WTC11 (cell line): ENCODE data around the gene ASNSD1. TPM values are rescaled to one million over a fixed set of nuclear protein-coding genes. Genes with fewer than 3 reads are reported as not detected.
A peak's percentile ranks its signal among the peaks of the same experiment; 100 is the strongest.

Source experiments
- ATAC-seq: fragments of 200-7000 bp; cut with Tn5 transposase; 2 replicates; pipeline ENCODE4 v1.10.0; 2021; ENCODE audit warnings: mild to moderate bottlenecking, moderate library complexity
- CTCF ChIA-PET: fragments of 300-600 bp; sonication (Branson Sonifier 250); formaldehyde crosslinking; loops from one replicate; lab custom pipeline; 2021; ENCODE audit warnings: antibody characterized with exemption; lab: Charles Lee
- POLR2A ChIA-PET: fragments of 350-600 bp; sonication (Branson Sonifier 250); formaldehyde crosslinking; loops from one replicate; lab custom pipeline; 2021; ENCODE audit warnings: antibody characterized with exemption; lab: Charles Lee
- DNase-seq: peaks from one replicate; pipeline ENCODE4 v3.0.0; 2021; ENCODE audit warnings: low spot score
- H3K27ac Mint-ChIP-seq: 2 replicates; pipeline ENCODE4 v1.8.0; 2021; ENCODE audit warnings: mixed read lengths
- H3K27me3 Mint-ChIP-seq: 2 replicates; pipeline ENCODE4 v1.8.0; 2021; ENCODE audit warnings: low read depth, mild to moderate bottlenecking, moderate library complexity, mixed read lengths
- H3K36me3 Mint-ChIP-seq: 2 replicates; pipeline ENCODE4 v1.8.0; 2021; ENCODE audit warnings: mixed read lengths
- H3K4me1 Mint-ChIP-seq: 2 replicates; pipeline ENCODE4 v1.8.0; 2022; ENCODE audit warnings: mixed read lengths
- H3K4me3 Mint-ChIP-seq: 2 replicates; pipeline ENCODE4 v1.8.0; 2021; ENCODE audit warnings: mild to moderate bottlenecking, moderate library complexity, mixed read lengths
- H3K9me3 Mint-ChIP-seq: 2 replicates; pipeline ENCODE4 v1.8.0; 2021; ENCODE audit warnings: mixed read lengths
- ARID4B ChIP-seq: sonication (generic); formaldehyde crosslinking; IDR thresholded peaks from 2 replicates; pipeline ENCODE4 v1.8.0; 2023; ENCODE audit warnings: missing genetic modification reagents, mild to moderate bottlenecking, borderline replicate concordance
- ATF3 ChIP-seq: sonication (generic); formaldehyde crosslinking; conservative IDR thresholded peaks from 2 replicates; pipeline ENCODE4 v1.8.1; 2022; ENCODE audit warnings: mild to moderate bottlenecking, missing genetic modification reagents
- E2F4 ChIP-seq: sonication (generic); formaldehyde crosslinking; IDR thresholded peaks from 2 replicates; pipeline ENCODE4 v1.8.1; 2022; ENCODE audit warnings: low read depth, mild to moderate bottlenecking, moderate library complexity, missing genetic modification reagents, borderline replicate concordance
- E2F5 ChIP-seq: sonication (generic); formaldehyde crosslinking; IDR thresholded peaks from 2 replicates; pipeline ENCODE4 v1.8.1; 2022; ENCODE audit warnings: mild to moderate bottlenecking, moderate library complexity, missing genetic modification reagents
- ELF4 ChIP-seq: sonication (generic); formaldehyde crosslinking; IDR thresholded peaks from 2 replicates; pipeline ENCODE4 v1.8.1; 2022; ENCODE audit warnings: low read depth, mild to moderate bottlenecking, moderate library complexity, missing genetic modification reagents
- FOXP1 ChIP-seq: sonication (generic); formaldehyde crosslinking; IDR thresholded peaks from 2 replicates; pipeline ENCODE4 v1.8.0; 2022; ENCODE audit warnings: missing genetic modification reagents, mild to moderate bottlenecking, moderate library complexity, borderline replicate concordance
- HMGA2 ChIP-seq: fragments of 250-450 bp; sonication (Bioruptor Pico); IDR thresholded peaks from 2 replicates; pipeline ENCODE4 v1.4.0; 2021; ENCODE audit warnings: mild to moderate bottlenecking, moderate library complexity
- IRF2 ChIP-seq: sonication (generic); formaldehyde crosslinking; IDR thresholded peaks from 2 replicates; pipeline ENCODE4 v1.8.0; 2022; ENCODE audit warnings: low read depth, missing genetic modification reagents, borderline replicate concordance
- KAT7 ChIP-seq: sonication (generic); formaldehyde crosslinking; IDR thresholded peaks from 2 replicates; pipeline ENCODE4 v1.8.1; 2023; ENCODE audit warnings: missing genetic modification reagents, mild to moderate bottlenecking, borderline replicate concordance
- MLX ChIP-seq: sonication (generic); formaldehyde crosslinking; IDR thresholded peaks from 2 replicates; pipeline ENCODE4 v1.8.1; 2023; ENCODE audit warnings: mild to moderate bottlenecking, missing genetic modification reagents, moderate library complexity
- NFYB ChIP-seq: sonication (generic); formaldehyde crosslinking; conservative IDR thresholded peaks from 2 replicates; pipeline ENCODE4 v1.8.0; 2022; ENCODE audit warnings: low read depth, missing genetic modification reagents
- PRRX2 ChIP-seq: fragments of 250-450 bp; sonication (Bioruptor Pico); IDR thresholded peaks from 2 replicates; pipeline ENCODE4 v1.8.0; 2021; ENCODE audit warnings: mild to moderate bottlenecking
- SP1 ChIP-seq: sonication (generic); formaldehyde crosslinking; conservative IDR thresholded peaks from 2 replicates; pipeline ENCODE4 v1.8.1; 2022; ENCODE audit warnings: missing genetic modification reagents
- TP53 ChIP-seq: sonication (generic); formaldehyde crosslinking; IDR thresholded peaks from 2 replicates; pipeline ENCODE4 v1.8.1; 2023; ENCODE audit warnings: mild to moderate bottlenecking, missing genetic modification reagents
- ZNF263 ChIP-seq: sonication (generic); formaldehyde crosslinking; IDR thresholded peaks from 2 replicates; pipeline ENCODE4 v1.8.1; 2022; ENCODE audit warnings: low read depth, mild to moderate bottlenecking, moderate library complexity, missing genetic modification reagents
- ZNF281 ChIP-seq: sonication (generic); formaldehyde crosslinking; IDR thresholded peaks from 2 replicates; pipeline ENCODE4 v1.8.0; 2023; ENCODE audit warnings: mild to moderate bottlenecking, missing genetic modification reagents
- ZNF416 ChIP-seq: fragments of 250-450 bp; sonication (Bioruptor Pico); IDR thresholded peaks from 2 replicates; pipeline ENCODE4 v1.9.0; 2021; ENCODE audit warnings: mild to moderate bottlenecking, inconsistent platforms
- ZNF423 ChIP-seq: fragments of 250-450 bp; sonication (Bioruptor Pico); IDR thresholded peaks from 2 replicates; pipeline ENCODE4 v2.1.2; 2022; ENCODE audit warnings: mild to moderate bottlenecking, moderate library complexity
- total RNA-seq: library from RNA; stranded (reverse); gene quantifications from 3 replicates; pipeline ENCODE4 v1.2.3, GENCODE V29; 2021
- TF ChIP-seq, protein P1 (sequence below): fragments of 250-450 bp; sonication (Bioruptor Pico); IDR thresholded peaks from 2 replicates; pipeline ENCODE4 v1.9.0; 2021; ENCODE audit warnings: moderate library complexity, mild to moderate bottlenecking, inconsistent platforms, borderline replicate concordance
- TF ChIP-seq, protein P2 (sequence below): sonication (generic); formaldehyde crosslinking; IDR thresholded peaks from 2 replicates; pipeline ENCODE4 v1.8.1; 2023; ENCODE audit warnings: mild to moderate bottlenecking, missing genetic modification reagents
- TF ChIP-seq, protein P3 (sequence below): fragments of 250-450 bp; sonication (Bioruptor Pico); IDR thresholded peaks from 2 replicates; pipeline ENCODE4 v1.8.0; 2021; ENCODE audit warnings: mild to moderate bottlenecking

The ASNSD1 gene
- total RNA-seq, 1 experiment from 2014 or later = 30.5 TPM

- TF ChIP-seq ARID4B (no peak), HMGA2 (CRISPR knock-in tag) (no peak), ELF4 (CRISPR knock-in tag) (no peak), TP53 (no peak), FOXP1 (CRISPR knock-in tag) (no peak), MLX (CRISPR knock-in tag) (no peak)
Measured at GRCh38 chr2:189684811-189685210, 23.6 kb downstream of the ASNSD1 start (continued).

- Mint-ChIP-seq H3K27me3 (no peaks in the 10 kb centered on the region), H3K4me1 (peaks cover 7% of the 10 kb centered on the region), H3K4me3 (no peak overlapping the region), H3K9me3 (no peaks in the 10 kb centered on the region), H3K27ac (0 out of 2 replicates have a peak overlapping the region, but pooled peaks have one; percentile 46), H3K36me3 (no peaks in the 10 kb centered on the region)
- POLR2A ChIA-PET = no interaction called here
- DNase-seq = peak; percentile 23
- CTCF ChIA-PET = interaction anchor here (1.2 kb wide), 1 partner anchor 11 kb away, joined by 4 read pairs; no protein-coding TSS in a partner anchor
- peak; percentile 91 for ATAC-seq
- TF ChIP-seq ATF3 (CRISPR knock-in tag) = no peak
- TF ChIP-seq PRRX2 (CRISPR knock-in tag) = no peak
- TF ChIP-seq ZNF423 (CRISPR knock-in tag) = no peak
- TF ChIP-seq E2F5 (CRISPR knock-in tag) = no peak
- no peak for TF ChIP-seq ZNF416 (CRISPR knock-in tag)
- no peak for TF ChIP-seq ZNF281 (CRISPR knock-in tag)
- TF ChIP-seq ZNF263 (CRISPR knock-in tag) = no peak
- TF ChIP-seq ELF4 (CRISPR knock-in tag) = no peak
- TF ChIP-seq, protein P1, sequence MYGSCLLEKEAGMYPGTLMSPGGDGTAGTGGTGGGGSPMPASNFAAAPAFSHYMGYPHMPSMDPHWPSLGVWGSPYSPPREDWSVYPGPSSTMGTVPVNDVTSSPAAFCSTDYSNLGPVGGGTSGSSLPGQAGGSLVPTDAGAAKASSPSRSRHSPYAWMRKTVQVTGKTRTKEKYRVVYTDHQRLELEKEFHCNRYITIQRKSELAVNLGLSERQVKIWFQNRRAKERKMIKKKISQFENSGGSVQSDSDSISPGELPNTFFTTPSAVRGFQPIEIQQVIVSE (CRISPR knock-in tag) = no peak
- TF ChIP-seq, protein P2, sequence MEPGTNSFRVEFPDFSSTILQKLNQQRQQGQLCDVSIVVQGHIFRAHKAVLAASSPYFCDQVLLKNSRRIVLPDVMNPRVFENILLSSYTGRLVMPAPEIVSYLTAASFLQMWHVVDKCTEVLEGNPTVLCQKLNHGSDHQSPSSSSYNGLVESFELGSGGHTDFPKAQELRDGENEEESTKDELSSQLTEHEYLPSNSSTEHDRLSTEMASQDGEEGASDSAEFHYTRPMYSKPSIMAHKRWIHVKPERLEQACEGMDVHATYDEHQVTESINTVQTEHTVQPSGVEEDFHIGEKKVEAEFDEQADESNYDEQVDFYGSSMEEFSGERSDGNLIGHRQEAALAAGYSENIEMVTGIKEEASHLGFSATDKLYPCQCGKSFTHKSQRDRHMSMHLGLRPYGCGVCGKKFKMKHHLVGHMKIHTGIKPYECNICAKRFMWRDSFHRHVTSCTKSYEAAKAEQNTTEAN = no peak
- no peak for TF ChIP-seq NFYB
- TF ChIP-seq, protein P3, sequence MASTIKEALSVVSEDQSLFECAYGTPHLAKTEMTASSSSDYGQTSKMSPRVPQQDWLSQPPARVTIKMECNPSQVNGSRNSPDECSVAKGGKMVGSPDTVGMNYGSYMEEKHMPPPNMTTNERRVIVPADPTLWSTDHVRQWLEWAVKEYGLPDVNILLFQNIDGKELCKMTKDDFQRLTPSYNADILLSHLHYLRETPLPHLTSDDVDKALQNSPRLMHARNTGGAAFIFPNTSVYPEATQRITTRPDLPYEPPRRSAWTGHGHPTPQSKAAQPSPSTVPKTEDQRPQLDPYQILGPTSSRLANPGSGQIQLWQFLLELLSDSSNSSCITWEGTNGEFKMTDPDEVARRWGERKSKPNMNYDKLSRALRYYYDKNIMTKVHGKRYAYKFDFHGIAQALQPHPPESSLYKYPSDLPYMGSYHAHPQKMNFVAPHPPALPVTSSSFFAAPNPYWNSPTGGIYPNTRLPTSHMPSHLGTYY (CRISPR knock-in tag) = no peak
- TF ChIP-seq E2F4 = no peak
- TF ChIP-seq KAT7 (CRISPR knock-in tag) = no peak
- no peak for TF ChIP-seq IRF2 (CRISPR knock-in tag)
- no peak for TF ChIP-seq SP1 (CRISPR knock-in tag)
Measured at GRCh38 chr2:189685540-189686229, 24.4 kb downstream of the ASNSD1 start.
